HG02840 (cell line): ENCODE measurements around the gene EPHB3.
"Not testable (repeated sequence)": the region's sequence is repeated elsewhere in the genome, so short reads cannot be mapped to it uniquely, and the experiment has no call there.

Source experiments
- ATAC-seq: cut with Tn5 transposase; IDR thresholded peaks from one replicate; pipeline ENCODE4 v1.9.1; 2021; ENCODE audit warnings: mild to moderate bottlenecking, moderate library complexity, moderate number of reproducible peaks; ENCODE audit not compliant: unreplicated experiment, low FRiP score

EPHB3 gene

GRCh38 chr3:184617306-184617705 is 55.7 kb downstream of the EPHB3 start:
- not testable (repeated sequence) for ATAC-seq

GRCh38 chr3:184618811-184619210 is 57.2 kb downstream of the EPHB3 start:
- no peak for ATAC-seq

- no peak for ATAC-seq
Measured at GRCh38 chr3:184619369-184619768, 57.8 kb downstream of the EPHB3 start.

- ATAC-seq, result no peak
Measured at GRCh38 chr3:184619787-184620430, 58.3 kb downstream of the EPHB3 start.

GRCh38 chr3:184620475-184621119 is 59.0 kb downstream of the EPHB3 start:
- no peak for ATAC-seq

GRCh38 chr3:184622156-184622555 is 60.6 kb downstream of the EPHB3 start:
- not testable (repeated sequence) for ATAC-seq

GRCh38 chr3:184626923-184627322 is 65.3 kb downstream of the EPHB3 start:
- ATAC-seq, result no peak

GRCh38 chr3:184629555-184630160 is 68.1 kb downstream of the EPHB3 start:
- no peak for ATAC-seq

- ATAC-seq, result no peak
Measured at GRCh38 chr3:184630861-184631471, 69.4 kb downstream of the EPHB3 start.

GRCh38 chr3:184631472-184631861 is 69.9 kb downstream of the EPHB3 start:
- ATAC-seq, result no peak
